Fibroblast of peridontal ligament (primary cell): Measurements from ENCODE around the gene TRIM8.

ENCODE experiments used
- DNase-seq: peaks from one replicate; pipeline ENCODE4 v3.0.0-alpha.2; 2010; ENCODE audit errors: extremely low read depth

TRIM8 gene

GRCh38 chr10:102669206-102670064 is 25.2 kb downstream of the TRIM8 start:
- DNase-seq, result no peak

GRCh38 chr10:102670065-102670670 is 25.9 kb downstream of the TRIM8 start:
- no peak for DNase-seq

GRCh38 chr10:102670871-102671434 is 26.7 kb downstream of the TRIM8 start:
- DNase-seq, result no peak

- no peak for DNase-seq
Observed at GRCh38 chr10:102673236-102673818, 29.0 kb downstream of the TRIM8 start.

GRCh38 chr10:102673819-102674511 is 29.7 kb downstream of the TRIM8 start:
- peak; percentile 70 for DNase-seq

- DNase-seq, result no peak
Observed at GRCh38 chr10:102674566-102674965, 30.3 kb downstream of the TRIM8 start.

- DNase-seq, result no peak
Observed at GRCh38 chr10:102675011-102675665, 30.9 kb downstream of the TRIM8 start.

- DNase-seq, result peak; percentile 87
Observed at GRCh38 chr10:102675666-102676533, 31.6 kb downstream of the TRIM8 start.

GRCh38 chr10:102676534-102677315 is 32.4 kb downstream of the TRIM8 start:
- no peak for DNase-seq

- DNase-seq, result no peak
Observed at GRCh38 chr10:102677331-102678067, 33.2 kb downstream of the TRIM8 start.

- no peak for DNase-seq
Observed at GRCh38 chr10:102678068-102678400, 33.8 kb downstream of the TRIM8 start.

- no peak for DNase-seq
Observed at GRCh38 chr10:102678842-102679289, 34.6 kb downstream of the TRIM8 start.

GRCh38 chr10:102679596-102679995 is 35.3 kb downstream of the TRIM8 start:
- no peak for DNase-seq

- DNase-seq, result no peak
Observed at GRCh38 chr10:102681696-102682095, 37.4 kb downstream of the TRIM8 start.

GRCh38 chr10:102682416-102682815 is 38.1 kb downstream of the TRIM8 start:
- no peak for DNase-seq

- no peak for DNase-seq
Observed at GRCh38 chr10:102682981-102683380, 38.7 kb downstream of the TRIM8 start.

- DNase-seq, result no peak
Observed at GRCh38 chr10:102683736-102684135, 39.5 kb downstream of the TRIM8 start.

- DNase-seq, result peak; percentile 93
Observed at GRCh38 chr10:102691285-102692066, 47.2 kb downstream of the TRIM8 start.
